Fibroblast of villous mesenchyme (primary cell): ENCODE measurements around the gene B4GALT2. TPM values are rescaled to one million over a fixed set of nuclear protein-coding genes. Genes with fewer than 3 reads are reported as not detected.

ENCODE experiments used
- DNase-seq: peaks from one replicate; pipeline ENCODE4 v3.0.0-alpha.2; 2010; ENCODE audit warnings: low read depth
- H3K4me3 ChIP-seq: 2 replicates; pipeline ENCODE4 v1.5.1; 2011; ENCODE audit warnings: low read depth, mild to moderate bottlenecking, low read length
- CTCF ChIP-seq: IDR thresholded peaks from 2 replicates; pipeline ENCODE4 v1.5.1; 2012; ENCODE audit warnings: low read depth, mild to moderate bottlenecking, low read length; ENCODE audit not compliant: insufficient read depth
- total RNA-seq: library from RNA; depleted of rRNA; stranded (reverse); fragments of >200 nt; gene quantifications from 2 replicates; pipeline ENCODE4 v1.2.3, GENCODE V29; 2012

B4GALT2 gene
- total RNA-seq, 1 donor: 57.4 TPM

DNA sequence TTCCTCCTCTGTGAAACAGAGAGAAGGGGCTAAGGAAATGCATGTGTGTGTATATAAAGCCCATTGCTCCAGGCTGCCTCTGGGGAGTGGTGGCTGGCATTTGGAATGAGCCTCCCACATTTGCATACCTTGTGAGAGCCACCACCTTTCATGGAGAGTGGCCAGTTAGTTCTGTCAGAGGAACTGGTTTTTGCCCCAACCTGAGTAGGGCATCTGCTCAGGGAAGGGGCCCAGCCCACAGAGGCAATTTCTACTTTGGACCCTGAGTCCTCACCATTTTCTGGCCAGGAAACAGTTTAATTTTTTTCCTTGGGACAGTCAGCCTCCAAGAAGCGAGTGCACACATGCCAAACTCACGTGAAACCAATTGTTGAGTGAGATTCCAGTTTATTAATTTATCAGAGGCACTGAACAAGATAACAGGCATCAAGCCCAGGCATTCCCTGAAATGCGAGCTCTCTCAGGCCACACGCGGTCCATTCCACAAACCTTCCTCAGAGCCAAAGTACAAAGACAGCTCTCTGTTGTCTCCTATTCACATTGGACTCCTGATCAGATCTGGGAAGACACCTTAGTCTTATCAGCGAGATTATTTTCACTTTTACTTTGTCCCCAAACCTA lies 53.3 kb downstream of the B4GALT2 start:
- no peak for DNase-seq
- TF ChIP-seq CTCF: no peak
- H3K4me3 ChIP-seq: no peak overlapping the region

DNA sequence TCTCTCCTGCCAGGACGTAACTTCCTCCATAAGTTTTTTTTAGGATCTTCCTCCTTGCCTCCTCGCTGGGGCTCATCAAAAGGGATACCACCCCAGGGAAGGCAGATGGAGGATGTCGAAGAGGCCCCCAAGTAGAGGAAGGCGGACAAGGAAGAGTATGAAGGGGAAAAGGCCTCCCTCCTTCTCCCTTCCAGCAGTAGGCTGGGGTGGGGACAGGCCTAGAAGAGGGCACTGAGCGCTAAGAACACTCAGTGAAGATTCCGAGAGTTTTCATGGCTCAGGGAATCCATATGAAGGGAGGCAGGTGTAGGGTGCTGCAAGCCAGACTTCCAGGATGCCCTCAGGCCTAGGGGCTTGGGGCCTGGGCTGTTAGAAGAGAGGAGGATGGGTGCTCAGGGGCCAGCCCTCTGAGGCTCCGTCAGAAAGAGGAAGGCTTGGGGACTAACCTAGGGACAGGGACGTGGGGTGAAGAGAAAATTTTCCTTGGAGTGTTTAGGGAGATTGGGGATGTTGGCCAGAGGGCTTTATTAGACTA lies 54.1 kb downstream of the B4GALT2 start:
- no peak for TF ChIP-seq CTCF
- no peak overlapping the region for H3K4me3 ChIP-seq
- no peak for DNase-seq

DNA sequence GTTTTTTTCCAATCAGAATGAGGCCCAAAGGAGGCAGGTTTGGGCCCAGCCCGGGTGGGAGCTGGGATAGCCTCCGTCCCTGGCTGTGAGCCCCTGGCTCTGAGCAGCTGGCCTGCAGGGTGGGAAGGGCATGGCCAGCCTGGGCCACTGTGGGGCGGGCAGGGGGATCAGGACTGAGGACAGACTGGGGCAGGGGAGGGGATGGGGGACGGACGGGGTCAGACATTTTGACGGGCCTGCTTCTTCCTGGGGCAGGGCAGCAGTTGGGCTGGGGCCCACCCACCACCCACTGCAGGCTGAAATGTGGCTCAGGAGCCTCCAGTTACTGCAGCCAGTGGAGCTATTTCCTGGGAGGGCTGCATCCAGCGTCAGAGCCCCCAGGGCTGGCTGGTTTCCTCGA lies 54.7 kb downstream of the B4GALT2 start:
- no peak for DNase-seq
- TF ChIP-seq CTCF: no peak
- no peak overlapping the region for H3K4me3 ChIP-seq

GRCh38 chr1:44034423-44034822 lies 55.4 kb downstream of the B4GALT2 start:
- TF ChIP-seq CTCF: no peak
- no peak for DNase-seq
- H3K4me3 ChIP-seq: no peak overlapping the region

- no peak for DNase-seq
- no peak for TF ChIP-seq CTCF
- no peak overlapping the region for H3K4me3 ChIP-seq
Observed at GRCh38 chr1:44034976-44035716, 56.1 kb downstream of the B4GALT2 start.

DNA sequence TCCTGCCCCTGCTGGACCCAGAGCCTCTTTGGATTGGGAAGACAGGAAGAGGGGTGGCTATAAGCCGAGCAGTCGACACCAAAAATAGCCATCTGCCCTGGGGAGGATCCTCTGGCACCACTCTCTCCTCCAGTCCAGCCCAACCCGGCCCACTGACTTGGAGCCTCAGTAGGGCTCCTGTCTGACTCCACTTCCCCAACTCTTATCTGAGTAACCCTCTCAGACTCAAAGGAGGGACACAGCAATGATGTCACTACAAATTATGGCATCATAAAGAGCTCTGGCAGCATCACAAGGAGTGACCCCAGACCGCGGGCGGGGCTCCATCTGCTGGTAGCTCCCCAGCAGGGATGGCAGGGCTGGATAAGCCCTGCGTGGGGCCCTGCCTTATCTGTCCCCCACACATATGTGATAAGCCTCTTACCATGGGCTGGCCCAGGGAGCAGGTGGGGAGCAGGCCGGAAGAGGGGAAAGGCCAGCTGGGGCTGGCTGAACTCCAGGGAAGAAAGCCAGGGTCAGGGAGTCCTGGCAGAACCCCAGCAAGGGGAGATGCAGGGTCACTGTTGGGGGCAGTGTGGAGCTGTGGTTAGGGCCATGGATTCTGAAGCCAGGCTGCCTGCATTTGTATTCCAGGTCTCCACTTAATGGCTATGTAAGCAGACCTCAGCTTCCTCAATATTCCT lies 56.9 kb downstream of the B4GALT2 start:
- peak; percentile 43 for DNase-seq
- TF ChIP-seq CTCF: peak; percentile 34
- no peak overlapping the region for H3K4me3 ChIP-seq
